GM10248 (cell line): ENCODE data around the gene ST3GAL4.

Source experiments
- CTCF ChIA-PET: fragments of 300-600 bp; sonication (Branson Sonifier 250); formaldehyde crosslinking; extraction: SDS; loops from one replicate; lab custom pipeline; 2021; ENCODE audit warnings: antibody characterized with exemption; lab: Yijun Ruan, JAX
- POLR2A ChIA-PET: fragments of 350-650 bp; sonication (Branson Sonifier 250); formaldehyde crosslinking; extraction: SDS; loops from one replicate; lab custom pipeline; 2020; ENCODE audit warnings: antibody characterized with exemption; lab: Yijun Ruan, JAX
- DNase-seq: peaks from one replicate; pipeline ENCODE4 v3.0.0; 2012; ENCODE audit errors: extremely low spot score
- CTCF ChIP-seq: IDR thresholded peaks from 2 replicates; pipeline ENCODE4 v1.5.1; 2012; ENCODE audit warnings: mild to moderate bottlenecking, low read depth; ENCODE audit errors: extremely low read depth, missing control alignments, control extremely low read depth

ST3GAL4 gene

GRCh38 chr11:126443120-126443519 is 87.6 kb downstream of the ST3GAL4 start:
- POLR2A ChIA-PET: no interaction called here
- CTCF ChIA-PET: interaction anchor here (1.6 to 5.7 kb wide), 3 partner anchors 12 to 1051 kb away, joined by 3 to 69 read pairs (median 33); no protein-coding TSS in a partner anchor
- TF ChIP-seq CTCF: no peak
- DNase-seq: no peak

DNA sequence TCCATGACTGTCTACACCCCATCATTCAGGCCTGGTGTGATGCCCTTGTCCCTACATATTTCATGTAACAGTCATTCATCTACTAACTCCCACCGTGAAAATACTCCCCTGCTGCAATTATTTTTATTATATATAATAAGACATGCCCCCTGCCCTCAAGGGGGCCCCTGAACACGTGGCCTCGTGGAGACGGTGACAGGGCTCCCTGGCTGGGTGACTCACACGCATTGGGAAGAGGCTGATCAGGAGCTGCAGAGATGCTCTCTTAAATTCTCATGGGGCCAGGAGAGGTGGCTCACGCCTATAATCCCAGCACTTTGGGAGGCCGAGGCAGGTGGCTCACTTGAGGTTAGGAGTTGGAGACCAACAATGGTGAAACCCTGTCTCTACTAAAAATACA is 88.6 kb downstream of the ST3GAL4 start:
- DNase-seq: no peak
- TF ChIP-seq CTCF: no peak
- ChIA-PET POLR2A (no interaction called here), CTCF (interaction anchor here (0.8 to 5.7 kb wide), 3 partner anchors 36 to 1050 kb away, joined by 3 to 69 read pairs (median 3); no protein-coding TSS in a partner anchor)

DNA sequence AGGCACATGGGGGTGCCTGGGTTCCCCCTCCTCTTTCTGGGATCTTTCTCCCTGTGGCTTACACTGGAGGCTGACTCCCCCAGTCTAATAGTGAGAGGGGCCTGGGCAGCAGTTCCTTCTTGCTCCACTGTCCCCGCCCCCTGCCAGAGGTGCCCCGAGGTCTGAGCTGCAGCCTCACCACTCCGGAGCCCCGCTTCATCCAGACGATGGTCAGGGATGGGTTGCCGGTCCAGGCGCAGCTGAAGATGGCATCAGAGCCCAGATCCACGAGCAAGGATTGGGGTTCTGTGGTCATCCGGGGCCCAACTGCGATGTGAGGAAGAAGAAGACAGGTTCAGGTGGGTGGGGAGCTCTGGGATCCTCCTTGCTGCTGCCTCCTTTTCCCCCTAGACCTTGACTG is 91.1 kb downstream of the ST3GAL4 start:
- no peak for DNase-seq
- ChIA-PET CTCF (interaction anchor here (3.6 kb wide), 1 partner anchor 34 kb away, joined by 16 read pairs; no protein-coding TSS in a partner anchor), POLR2A (no interaction called here)
- no peak for TF ChIP-seq CTCF

DNA sequence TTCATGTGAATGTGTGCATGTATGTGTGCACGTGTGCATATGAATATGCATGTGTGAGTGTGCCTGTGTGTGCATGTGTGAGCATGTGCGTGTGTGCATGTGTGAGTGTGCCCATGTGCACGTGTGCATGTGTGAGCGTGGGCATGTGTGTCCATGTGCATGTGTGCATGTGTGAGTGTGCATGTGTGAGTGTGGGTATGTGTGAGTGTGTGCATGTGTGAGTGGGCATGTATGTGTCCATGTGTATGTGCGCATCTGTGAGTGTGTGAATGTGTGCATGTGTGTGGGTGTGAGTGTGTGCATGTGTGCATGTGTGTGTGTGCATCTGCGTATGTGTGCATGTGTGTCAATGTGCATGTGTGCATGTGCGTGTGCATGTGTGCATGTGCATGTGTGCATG is 94.7 kb downstream of the ST3GAL4 start:
- ChIA-PET POLR2A (no interaction called here), CTCF (no interaction called here)
- no peak for TF ChIP-seq CTCF
- DNase-seq: no peak

DNA sequence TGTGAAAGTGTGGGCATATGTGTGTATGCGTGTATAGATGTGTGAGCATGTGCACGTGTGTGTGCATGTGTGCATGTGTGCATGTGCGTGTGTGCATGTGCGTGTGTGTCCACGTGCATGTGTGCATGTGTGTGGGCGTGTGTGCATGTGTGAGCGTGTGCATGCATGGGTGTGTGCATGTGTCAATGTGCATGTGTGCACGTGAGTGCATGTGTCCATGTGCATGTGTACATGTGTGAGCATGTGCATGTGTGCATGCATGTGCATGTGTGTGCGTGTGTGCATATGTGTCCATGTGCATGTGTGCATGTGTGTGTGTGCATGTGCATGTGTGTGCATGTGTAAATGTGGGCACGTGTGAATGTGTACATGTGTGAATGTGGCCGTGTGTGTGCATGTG is 95.3 kb downstream of the ST3GAL4 start:
- ChIA-PET POLR2A (no interaction called here), CTCF (no interaction called here)
- TF ChIP-seq CTCF: no peak
- no peak for DNase-seq

DNA sequence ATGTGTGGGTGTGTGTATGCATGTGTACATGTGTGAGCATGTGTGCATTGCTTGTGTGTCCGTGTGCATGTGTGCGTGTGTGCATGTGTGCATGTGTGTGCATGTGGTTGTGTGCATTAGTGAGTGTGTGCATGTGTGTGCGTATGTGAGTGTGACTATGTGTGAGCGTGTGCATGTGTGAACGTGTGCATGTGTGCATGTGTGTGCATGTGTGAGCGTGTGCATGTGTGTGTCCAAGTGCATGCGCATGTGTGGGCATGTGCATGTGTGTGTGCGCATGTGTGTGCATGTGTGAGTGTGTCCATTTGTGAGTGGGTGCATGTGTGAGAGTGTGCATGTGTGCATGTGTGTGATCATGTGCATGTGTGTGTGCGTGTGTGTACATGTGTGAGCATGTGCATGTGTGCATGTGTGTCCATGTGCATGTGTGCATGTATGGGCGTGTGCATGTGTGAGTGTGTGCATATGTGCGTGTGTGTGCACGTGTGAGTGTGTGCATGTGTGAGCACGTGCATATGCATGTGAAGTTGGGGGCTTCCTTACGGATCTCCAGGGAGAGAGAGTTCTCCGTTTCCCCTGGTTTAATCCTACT is 95.8 kb downstream of the ST3GAL4 start:
- no peak for DNase-seq
- ChIA-PET CTCF (interaction anchor here (0.9 kb wide), 1 partner anchor 10 kb away, joined by 3 read pairs; no protein-coding TSS in a partner anchor), POLR2A (no interaction called here)
- TF ChIP-seq CTCF: no peak
